Measurements from ENCODE around the gene DISP1. TPM values are rescaled to one million over a fixed set of nuclear protein-coding genes. Genes with fewer than 3 reads are reported as not detected.

DISP1 gene
- total and polyA plus RNA-seq, 3 donors from 2014 or later: 21.8 to 71.8 (median 50.6) TPM

DNA sequence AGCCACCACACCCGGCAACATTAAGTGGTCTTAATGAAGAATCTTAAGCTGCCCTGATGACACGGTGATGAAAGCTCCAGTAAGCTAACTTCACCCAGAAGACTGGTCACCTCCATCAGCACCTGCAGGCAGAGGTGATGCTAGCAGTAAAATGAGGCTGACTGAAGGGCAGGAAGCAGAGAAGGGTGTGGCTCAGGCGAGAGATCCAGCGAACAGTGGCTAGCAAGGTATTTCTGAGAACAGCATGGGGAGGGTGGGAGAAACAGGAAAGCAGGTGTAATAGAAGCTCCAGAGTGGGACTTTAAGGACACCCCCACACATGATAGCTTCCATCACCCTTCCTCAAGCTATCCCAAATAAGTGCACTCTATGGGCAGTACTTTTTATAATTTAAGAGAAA lies 15.9 kb upstream of the DISP1 start:
- no peak for DNase-seq
- no peaks in the 10 kb centered on the region for H3K27me3 ChIP-seq
- intact Hi-C loops (cut with DNase I; ENCODE audit: low total_unique reads): no loop called here
- H3K36me3 ChIP-seq (ENCODE audit: low read depth, missing control alignments): no peaks in the 10 kb centered on the region
- no peaks in the 10 kb centered on the region for H3K9me3 ChIP-seq
- TF ChIP-seq, protein P1, sequence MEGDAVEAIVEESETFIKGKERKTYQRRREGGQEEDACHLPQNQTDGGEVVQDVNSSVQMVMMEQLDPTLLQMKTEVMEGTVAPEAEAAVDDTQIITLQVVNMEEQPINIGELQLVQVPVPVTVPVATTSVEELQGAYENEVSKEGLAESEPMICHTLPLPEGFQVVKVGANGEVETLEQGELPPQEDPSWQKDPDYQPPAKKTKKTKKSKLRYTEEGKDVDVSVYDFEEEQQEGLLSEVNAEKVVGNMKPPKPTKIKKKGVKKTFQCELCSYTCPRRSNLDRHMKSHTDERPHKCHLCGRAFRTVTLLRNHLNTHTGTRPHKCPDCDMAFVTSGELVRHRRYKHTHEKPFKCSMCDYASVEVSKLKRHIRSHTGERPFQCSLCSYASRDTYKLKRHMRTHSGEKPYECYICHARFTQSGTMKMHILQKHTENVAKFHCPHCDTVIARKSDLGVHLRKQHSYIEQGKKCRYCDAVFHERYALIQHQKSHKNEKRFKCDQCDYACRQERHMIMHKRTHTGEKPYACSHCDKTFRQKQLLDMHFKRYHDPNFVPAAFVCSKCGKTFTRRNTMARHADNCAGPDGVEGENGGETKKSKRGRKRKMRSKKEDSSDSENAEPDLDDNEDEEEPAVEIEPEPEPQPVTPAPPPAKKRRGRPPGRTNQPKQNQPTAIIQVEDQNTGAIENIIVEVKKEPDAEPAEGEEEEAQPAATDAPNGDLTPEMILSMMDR (IDR thresholded peaks at IDR 0.05): no peak
- TF ChIP-seq POLR2A (IDR thresholded peaks at IDR 0.05): no peak
- H3K27ac ChIP-seq: no peak overlapping the region
- H3K4me1 ChIP-seq: no peaks in the 10 kb centered on the region
- no peak overlapping the region for H3K4me3 ChIP-seq
- 83 to 97% methylated on average over 4 of the region's 4 CpGs for WGBS, 2 donors

GRCh38 chr1:222801067-222801466 lies 13.8 kb upstream of the DISP1 start:
- H3K9me3 ChIP-seq: no peaks in the 10 kb centered on the region
- no peaks in the 10 kb centered on the region for H3K27me3 ChIP-seq
- no peak overlapping the region for H3K27ac ChIP-seq
- H3K36me3 ChIP-seq (ENCODE audit: low read depth, missing control alignments): no peaks in the 10 kb centered on the region
- H3K4me1 ChIP-seq: no peaks in the 10 kb centered on the region
- 82 to 84% methylated on average over 4 of the region's 4 CpGs for WGBS, 2 donors
- TF ChIP-seq, protein P1 (IDR thresholded peaks at IDR 0.05): no peak
- no peak for TF ChIP-seq POLR2A (IDR thresholded peaks at IDR 0.05)
- no peak overlapping the region for H3K4me3 ChIP-seq
- DNase-seq: no peak
- intact Hi-C loops (cut with DNase I; ENCODE audit: low total_unique reads): no loop called here

DNA sequence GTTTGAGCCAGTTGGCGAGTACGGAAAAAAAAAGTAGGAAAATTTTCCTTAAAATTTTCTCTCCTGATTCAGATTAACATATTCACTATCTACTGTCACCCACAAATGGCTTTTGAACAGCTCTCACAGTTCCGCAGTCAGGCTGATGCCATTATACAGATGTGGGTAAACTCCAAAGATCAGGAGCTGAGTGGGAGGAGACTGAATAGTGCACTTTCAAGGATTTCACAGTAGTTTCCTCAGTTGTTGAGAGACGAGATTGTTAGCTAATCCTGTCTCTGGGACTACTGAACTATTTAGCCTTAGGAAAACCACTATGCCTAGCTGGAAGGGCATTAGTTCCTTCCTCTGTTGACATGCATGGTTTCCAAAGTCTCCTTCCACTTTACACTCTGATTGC lies 3.2 kb upstream of the DISP1 start:
- Histone ChIP-seq H3K27me3 (no peaks in the 10 kb centered on the region), H3K27ac (no peak overlapping the region), H3K36me3 (ENCODE audit: low read depth, missing control alignments) (no peaks in the 10 kb centered on the region), H3K4me3 (no peak overlapping the region), H3K4me1 (peaks cover 14% of the 10 kb centered on the region), H3K9me3 (no peaks in the 10 kb centered on the region)
- 77 to 83% methylated on average over 4 of the region's 4 CpGs for whole genome bisulfite sequencing, 2 donors
- DNase-seq: no peak
- intact Hi-C loops (cut with DNase I; ENCODE audit: low total_unique reads): no loop called here
- TF ChIP-seq, protein P1 (IDR thresholded peaks at IDR 0.05): no peak
- TF ChIP-seq POLR2A (IDR thresholded peaks at IDR 0.05): no peak

DNA sequence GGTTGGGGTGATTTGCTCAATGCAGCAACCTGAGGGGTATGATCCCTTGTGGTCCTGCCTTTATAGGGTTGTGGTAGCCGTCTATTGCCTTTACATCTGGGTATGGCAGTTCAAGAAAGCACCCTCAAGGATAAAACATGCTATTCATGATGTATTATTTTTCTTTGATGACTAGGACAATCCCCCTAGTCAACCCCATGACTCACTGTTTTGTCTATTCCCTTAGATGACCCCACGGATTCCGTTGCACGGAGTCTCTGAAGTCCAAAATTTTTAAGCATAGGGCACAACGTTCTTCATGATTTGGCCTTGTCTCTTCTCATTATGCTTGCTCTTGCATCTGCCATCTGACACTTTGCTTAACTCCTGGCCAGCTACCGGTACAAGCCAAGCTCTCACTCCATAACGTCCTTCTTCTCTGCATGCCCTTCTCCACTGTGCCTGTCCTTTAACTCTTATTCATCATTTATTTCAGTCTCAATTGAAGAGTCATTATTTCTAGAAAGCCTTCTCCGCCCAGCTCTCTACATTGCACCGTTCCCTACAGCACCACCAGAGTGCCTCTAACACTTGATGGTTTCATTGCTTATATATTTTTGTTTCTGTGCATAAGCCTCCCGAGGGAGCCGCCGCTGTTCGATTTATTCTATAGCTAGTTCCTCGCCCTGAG lies 838 bp upstream of the DISP1 start:
- Histone ChIP-seq H3K27me3 (no peaks in the 10 kb centered on the region), H3K36me3 (ENCODE audit: low read depth, missing control alignments) (no peaks in the 10 kb centered on the region), H3K4me1 (peaks cover 14% of the 10 kb centered on the region), H3K27ac (peak overlapping the region; percentile 94 to 96), H3K4me3 (peak overlapping the region; percentile 89 to 92), H3K9me3 (no peaks in the 10 kb centered on the region)
- no peak for TF ChIP-seq POLR2A (IDR thresholded peaks at IDR 0.05)
- DNase-seq: peak; percentile 20
- intact Hi-C loops (cut with DNase I; ENCODE audit: low total_unique reads): no loop called here
- WGBS, 2 donors: 39 to 41% methylated on average over 14 of the region's 14 CpGs

GRCh38 chr1:222815440-222815765 lies 564 bp downstream of the DISP1 start:
- Histone ChIP-seq H3K36me3 (ENCODE audit: low read depth, missing control alignments) (no peaks in the 10 kb centered on the region), H3K9me3 (no peaks in the 10 kb centered on the region), H3K4me1 (peaks cover 14% of the 10 kb centered on the region), H3K4me3 (peak overlapping the region; percentile 89 to 92), H3K27ac (peak overlapping the region; percentile 94 to 96), H3K27me3 (no peaks in the 10 kb centered on the region)
- intact Hi-C loops (cut with DNase I; ENCODE audit: low total_unique reads): no loop called here
- 2 to 3% methylated on average over 11 of the region's 11 CpGs for WGBS, 2 donors
- TF ChIP-seq, protein P1 (IDR thresholded peaks at IDR 0.05): no peak
- no peak for TF ChIP-seq POLR2A (IDR thresholded peaks at IDR 0.05)
- no peak for DNase-seq
